Nucleus accumbens (tissue), 56 donors: ENCODE results near the gene RAI14.

Experiments used
- DNase-seq, 56 donors: peaks; one replicate each; lab custom pipeline; 2025; lab: John Stamatoyannopoulos, UW

RAI14 gene

DNA sequence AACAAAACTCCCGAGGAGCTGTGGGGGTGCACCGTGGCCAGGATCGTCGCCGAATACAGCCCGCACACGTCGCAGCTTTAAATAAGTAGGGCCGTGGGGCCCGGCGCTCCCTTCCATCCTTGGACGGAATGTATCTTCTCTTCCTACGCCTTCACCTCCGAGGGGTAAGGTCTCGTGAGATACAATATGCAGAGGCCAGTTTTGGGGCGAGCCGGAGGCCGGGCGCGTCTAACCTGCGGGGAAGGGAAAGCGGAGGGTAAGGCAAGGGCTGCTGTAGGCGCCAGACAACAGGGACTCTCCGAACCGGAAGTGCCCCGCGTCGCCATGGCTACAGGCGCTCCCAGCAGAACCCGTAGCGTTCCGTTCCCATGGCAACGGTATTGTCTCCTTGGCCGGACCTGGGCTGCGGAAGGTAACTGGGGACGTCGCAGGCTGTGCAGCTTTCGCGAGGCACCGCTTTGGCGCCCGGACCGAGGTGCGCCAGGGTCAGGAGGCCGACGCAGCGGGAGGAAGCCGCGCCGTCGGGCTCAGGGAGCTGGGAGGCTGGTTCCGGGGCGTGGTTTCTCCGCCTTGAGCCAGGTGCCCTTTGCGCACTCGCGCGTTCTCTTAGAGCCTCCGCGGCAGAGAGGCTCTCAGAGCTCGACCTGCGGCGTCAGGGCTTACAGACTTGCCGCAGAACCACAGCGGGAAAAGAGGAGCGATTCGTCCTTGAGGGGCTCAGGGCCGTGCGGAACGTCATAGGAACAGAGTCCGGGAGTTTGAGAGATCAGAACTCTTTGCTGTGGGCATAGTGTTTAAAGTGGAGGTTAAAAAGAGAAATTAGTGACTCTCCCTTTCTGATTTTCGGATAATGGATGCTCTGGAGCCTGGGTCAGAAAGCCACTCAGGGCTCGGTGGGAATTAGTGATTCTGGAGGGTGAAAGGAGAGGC is 182.9 kb downstream of the RAI14 start, which contains the start of gene TTC23L:
Gene TTC23L, plus strand, starts transcription at position 380 of the 930 bp plus-strand sequence. CDS start 1,508 bp downstream, outside the sequence.
- peak; percentile 39 to 93 (median 80) for DNase-seq

DNA sequence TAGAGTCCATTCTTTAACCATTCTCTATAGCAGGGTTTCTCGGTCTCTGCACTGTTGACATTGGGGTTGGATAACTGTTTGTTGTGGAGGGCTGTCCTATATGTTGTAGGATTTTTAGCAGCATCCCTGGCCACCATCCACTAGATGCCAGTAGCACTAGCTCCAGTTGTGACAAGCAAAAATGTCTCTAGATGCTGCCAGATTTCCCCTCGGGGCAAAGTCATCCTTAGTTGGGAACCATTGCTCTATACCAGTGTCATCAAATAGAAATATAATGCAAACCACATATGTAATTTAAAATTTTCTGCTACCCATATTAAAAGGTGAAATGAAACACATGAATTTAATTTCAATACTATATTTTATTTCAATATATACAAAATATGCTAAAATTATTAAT is 185.7 kb downstream of the RAI14 start:
- no peak for DNase-seq

DNA sequence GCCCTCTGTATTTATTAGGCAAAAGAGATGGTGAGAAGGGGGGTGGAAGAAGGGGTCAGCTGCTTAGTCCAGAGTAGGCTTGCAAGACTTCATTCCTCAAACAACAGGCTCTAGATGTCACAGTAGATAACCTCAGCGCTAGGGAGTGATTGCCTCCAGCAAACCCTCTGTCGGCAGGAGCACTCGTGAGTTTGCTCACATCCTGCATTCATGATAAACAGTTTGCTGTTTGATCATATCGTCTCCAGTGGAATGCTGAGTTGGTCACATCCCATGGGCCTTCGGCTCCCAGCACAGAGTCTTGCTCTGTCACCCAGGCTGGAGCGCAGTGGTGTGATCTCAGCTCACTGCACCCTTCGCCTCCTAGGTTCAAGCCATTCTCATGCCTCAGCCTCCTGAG is 186.4 kb downstream of the RAI14 start:
- no peak for DNase-seq

DNA sequence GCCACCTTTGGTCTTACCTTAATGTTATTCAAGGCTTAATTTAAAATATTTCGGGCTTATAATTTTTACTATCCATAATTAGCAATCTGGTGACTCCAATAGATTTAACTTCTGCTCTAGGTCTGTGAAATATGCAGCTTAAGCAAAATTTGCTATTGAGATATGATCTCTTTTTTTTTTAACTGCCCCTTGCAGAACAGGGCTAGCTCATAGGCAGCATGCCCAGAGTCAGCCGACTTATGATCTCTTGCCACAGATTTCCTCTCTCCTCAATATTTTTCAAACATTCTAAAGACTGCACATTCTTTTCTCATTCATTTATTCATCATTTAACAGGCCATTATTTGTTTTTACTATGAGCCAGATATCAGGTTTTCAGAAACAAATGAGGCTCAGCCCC is 187.4 kb downstream of the RAI14 start:
- no peak for DNase-seq

DNA sequence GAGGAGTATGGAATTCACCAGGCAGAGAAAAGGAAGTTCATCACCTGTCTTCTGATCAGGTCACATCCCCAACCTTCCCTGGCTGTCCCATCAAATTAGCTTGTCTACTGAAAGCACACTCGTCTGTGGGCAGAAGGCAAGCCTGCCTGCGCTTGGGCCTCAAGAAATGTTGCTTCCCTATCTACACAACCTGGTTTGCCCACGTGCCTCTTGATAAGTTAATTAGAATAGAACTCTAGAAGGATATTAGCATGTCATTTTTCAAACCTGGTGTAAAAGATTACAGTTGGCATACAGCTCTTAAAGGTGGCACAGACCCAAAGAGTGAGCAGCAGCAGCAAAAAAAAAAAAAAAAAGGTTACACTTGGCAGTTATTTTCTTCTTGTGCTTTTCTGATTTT is 188.0 kb downstream of the RAI14 start:
- no peak for DNase-seq

DNA sequence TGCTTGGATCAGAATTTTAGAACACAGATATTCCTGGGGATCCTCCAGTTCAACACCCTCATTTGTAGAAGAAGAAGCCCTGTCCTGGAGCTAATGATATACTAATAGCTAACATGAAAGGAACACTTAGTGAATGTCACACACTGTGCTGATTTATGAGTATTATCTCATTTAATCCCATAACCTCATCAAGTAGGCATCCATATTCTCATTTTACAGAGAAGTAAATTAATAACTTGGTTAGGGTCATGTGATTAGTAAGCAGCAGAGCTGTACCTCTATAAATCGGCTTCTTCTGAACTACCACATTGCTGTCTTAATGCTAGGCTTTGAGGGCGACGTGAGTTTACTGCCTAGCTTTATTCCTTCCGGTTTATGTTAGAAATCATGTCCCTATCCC is 188.9 kb downstream of the RAI14 start:
- no peak for DNase-seq

DNA sequence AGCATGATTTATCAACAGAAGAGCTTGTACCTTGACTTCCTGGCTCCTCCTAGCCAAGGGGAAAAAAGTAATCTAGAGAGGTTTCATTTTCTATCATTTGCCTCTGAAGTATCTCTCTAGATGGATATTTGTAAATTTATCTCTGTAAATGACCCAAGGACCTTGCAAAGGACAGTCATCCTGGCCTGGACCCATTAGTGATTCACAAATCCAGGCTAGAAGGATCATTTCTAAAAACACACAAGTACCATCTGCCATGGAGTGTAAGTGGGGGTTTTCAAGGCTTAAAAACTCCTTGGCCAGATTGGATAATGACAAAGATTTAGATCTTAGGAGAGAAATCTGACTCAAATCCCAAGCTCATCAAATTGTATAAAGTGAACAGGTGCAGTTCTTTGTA is 190.9 kb downstream of the RAI14 start:
- no peak for DNase-seq

DNA sequence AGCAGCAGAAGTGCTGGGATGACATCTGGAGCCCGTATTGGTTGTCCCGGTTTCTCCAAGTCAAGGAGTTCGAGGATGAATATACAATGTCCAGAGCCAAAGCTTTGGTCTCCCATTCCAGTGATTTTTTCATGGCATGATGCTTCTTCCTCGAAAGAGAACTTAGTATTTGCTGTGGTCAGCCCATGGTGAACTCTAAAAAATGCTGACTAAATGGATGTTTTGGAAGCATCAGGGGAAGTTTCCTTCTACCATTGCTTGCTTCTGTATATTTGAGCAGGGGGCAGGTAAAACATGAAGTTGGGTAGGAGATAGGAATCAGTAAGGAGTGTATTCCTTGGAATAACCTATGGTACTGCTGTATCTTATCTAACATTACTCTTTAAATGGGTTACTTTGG is 191.4 kb downstream of the RAI14 start:
- no peak for DNase-seq

DNA sequence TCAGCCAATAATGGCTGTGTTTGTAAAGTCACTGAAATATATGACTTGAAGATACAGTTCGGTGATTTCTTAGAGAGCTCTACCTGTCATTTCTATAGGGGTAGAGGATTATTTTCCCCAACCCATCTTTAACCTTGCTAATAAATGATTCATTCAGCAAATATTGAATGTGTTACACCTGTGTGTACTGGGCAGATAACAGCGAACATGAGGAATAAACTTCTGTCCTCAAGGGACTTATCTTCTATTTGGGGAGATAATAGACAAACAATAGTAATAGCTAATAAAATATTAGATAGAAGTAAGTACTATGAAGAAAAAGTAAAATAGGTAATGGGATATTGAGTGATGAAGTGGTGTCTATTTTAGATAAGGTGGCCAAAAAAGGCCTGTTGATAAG is 192.1 kb downstream of the RAI14 start:
- DNase-seq = no peak

DNA sequence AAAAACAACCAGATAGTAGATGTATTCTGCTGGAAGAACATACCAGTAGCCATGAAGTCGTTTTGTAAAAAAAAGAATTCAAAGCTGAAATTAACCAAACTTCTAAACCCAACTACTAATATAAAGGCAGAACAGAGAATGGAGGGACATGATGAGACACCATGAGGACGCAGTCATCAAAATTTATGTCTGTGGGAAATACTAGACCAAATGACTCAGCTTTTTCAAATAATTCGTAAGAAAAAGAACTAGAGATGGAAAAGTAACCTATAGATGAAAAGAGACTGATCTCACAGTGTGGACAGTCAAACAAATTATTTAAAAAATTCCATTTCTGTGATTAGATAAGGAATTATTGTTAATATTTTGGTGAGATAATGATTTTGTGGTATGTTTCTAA is 193.1 kb downstream of the RAI14 start:
- DNase-seq = no peak

DNA sequence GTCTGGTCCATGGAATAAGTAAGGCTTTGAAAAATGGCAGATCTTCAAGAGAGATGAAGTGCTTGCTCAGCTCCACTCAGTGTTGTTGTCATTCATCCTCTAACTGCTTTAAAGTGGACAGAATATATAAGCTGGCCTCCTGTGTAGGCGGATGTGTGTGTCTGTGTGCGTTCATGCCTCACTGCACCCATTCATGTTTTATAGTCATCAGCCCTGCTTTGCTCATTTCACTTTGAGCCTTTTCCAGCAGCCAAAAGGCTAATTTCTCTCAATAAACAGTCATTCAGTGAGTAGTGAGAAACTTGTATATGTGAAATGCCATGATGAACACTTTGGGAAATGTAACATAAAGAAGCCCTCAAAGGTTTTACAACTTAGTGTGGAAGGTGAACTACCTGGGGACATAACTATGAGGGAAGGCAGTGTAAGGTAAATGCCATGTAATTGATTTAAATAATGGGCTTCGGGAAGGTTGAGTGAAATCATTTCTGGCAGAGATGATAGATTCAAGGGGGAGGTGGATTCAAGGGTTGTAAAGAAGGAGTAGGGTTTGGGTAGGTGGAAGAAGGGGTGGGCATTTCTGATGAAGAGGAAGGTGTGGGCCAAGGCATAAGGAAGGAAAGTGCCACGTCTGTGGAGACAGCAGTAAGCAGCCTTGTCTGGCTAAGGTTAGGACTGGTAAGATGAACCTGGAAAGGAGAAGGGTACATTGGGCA is 198.5 kb downstream of the RAI14 start:
- no peak for DNase-seq

DNA sequence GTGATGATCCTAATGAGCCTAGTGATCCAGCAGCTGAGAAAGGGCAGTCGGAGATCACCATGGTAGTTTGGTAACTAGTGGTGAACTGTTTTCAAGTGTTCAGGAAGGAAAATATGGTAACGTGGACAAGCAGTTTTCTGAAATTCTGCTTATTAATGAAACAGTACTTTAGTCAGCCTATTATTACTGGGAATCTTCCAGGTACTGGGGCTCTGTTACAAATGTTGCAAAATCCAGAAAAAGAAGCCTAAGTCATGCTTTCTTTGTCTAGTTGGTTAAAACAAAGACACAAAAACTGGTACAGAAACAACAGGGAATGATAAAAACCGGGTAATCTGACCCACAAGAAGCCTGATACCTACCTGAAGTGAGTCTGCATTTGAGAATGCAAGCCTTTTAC is 201.0 kb downstream of the RAI14 start:
- no peak for DNase-seq

DNA sequence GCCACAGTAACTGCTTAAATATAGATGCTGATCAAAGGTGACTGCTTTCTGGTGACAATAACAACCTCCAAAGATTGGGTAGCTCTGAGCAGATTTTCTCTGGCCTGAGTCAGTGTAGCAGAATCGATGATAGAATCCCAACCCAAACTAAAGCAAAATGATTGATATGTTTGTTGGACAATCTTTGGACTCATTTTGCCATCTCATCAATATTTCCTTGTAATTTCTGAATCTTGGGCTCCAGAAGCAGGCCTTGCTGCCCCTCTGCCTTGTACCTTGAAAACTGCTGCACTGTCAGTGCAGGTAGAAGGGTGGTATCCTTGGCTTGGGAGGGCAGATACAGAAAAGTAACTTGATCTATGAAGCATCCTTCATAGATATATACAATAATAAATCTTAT is 201.8 kb downstream of the RAI14 start:
- DNase-seq = no peak

DNA sequence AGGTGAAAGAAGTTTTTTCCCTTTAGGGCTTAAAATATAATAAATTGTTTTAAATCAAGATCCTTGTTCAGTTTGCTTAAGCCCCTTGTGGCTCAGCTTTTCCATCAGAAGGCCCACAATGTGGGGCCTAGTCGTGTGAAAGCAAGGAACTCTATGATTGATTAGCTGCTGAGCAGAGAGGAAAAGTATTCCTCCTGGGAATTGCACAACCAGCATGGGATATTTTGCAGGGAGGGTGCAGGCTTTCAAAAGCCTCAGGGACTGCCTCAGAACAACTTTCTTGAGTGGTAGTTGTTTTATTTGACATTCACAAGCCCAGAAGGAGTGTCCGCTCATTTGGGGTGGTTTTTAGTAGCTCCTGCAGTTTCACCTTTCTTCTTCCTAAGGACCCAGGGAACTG is 202.7 kb downstream of the RAI14 start:
- DNase-seq = no peak

DNA sequence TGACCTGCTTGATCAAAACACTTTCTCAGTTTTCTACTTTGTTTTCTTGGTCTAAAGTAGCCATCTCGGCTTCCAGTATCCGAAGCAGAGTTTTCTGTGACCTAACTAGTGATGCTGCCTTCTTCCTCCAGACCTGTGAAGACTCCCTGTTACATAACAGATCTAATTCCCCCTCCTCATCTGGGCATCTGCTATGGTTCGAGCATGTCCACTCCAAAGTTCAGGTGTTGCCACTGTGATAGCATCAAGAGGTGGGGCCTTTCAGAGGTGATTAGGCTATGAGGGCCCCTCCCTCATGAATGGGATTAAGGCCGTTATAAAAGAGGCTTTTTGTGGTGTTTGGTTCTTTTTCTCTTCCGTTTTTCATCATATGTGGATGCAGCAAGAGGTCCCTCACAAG is 203.1 kb downstream of the RAI14 start:
- DNase-seq = no peak

DNA sequence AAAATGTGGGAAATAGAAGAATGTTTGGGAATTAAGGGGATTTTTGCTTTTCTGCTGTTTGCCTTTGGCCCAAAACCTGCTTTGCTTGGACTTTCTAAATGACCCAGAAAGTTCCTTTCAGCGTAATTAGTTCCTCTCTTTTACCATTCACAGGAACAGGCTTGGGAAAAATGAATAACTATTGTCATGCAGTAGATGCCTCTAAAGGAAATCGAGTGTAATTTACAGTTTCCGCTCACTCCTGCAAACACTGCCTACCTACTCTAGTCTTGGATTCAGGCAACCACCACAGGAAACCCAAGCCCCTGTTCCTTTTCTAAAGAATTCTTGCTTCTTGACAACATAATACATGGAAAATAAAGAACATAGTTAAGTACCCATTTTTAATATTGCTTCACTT is 207.8 kb downstream of the RAI14 start:
- no peak for DNase-seq

DNA sequence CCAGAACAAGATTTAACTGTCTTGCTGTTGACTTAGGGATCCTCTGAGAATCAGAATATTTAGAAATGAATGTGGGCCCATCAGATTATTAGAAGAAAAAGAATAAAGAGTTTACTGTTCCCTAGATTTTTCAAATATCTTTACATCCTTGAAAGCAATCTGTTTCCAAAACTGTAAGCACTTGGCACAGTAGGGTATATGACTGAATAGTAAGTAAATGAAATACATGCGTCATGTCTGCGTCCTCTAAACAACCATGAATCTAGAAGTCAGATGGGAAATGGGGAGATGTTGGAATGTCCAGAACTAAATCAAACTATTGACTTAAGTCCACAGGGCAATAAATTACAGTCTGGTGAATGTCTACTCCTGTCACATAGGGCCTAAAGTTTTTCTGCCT is 209.0 kb downstream of the RAI14 start:
- DNase-seq = no peak

DNA sequence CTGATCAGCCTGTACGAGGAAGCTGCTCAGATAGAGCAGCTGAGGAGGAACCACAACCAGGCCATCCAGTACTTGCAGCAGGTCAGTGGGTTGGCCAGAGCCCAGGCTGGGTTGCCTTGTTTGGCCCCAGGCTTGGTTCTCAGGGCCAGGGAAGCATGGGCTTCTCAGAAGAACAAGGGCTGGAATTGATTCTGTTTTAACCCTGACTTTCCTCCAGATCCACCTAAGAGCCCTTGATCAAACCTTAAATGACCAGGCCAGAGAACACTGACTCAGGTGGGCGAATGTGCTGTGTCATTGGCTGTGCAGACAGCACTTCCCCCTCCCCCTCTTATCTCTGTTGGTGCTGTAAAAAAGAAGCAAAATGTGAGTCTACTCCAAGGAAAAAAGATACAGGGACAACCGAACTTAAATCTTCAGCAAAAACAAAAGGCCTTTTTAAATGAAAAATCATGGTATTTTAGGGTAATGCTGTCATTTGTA is 210.9 kb downstream of the RAI14 start:
- DNase-seq = peak in 20 of 56 donors; percentile 2 to 29 (median 10)

DNA sequence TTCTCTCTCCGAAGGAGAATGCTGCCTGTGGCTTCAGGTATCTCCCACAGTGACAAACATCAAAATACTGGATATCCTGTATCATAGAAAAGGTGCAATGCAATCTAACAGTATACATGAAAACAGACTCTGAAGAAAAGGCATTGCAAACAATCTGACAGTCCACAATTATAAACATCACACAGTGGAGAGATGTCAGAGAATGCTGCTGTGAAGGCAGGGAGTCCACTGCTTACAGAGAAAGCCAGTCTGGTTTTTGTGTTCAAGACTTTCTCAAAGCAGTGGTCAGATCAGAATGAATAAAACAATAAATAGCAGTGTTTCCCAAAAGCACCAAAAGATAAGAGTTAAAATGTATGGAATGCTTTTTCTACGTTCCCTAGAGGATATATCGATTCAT is 211.5 kb downstream of the RAI14 start:
- DNase-seq = no peak

DNA sequence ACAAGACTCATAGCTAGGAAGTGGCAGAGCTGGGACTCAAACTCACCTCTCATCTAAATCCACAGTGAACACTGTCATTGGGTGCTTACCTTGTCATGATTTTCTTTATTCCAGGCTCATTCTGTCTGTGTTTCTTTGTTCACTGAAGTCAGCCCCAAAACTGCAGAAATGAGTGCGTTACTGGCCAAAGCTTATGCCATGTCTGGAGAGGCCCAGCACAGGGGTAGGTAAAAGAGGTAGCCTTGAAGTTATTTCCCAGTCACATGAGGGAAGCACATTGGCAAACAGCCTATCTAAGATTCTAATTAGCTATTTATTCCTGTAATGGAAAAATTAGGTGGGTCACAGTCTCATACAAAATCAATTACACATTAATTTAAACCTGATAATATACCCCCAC is 212.7 kb downstream of the RAI14 start:
- peak in 3 of 56 donors; percentile 4 to 18 (median 16) for DNase-seq

DNA sequence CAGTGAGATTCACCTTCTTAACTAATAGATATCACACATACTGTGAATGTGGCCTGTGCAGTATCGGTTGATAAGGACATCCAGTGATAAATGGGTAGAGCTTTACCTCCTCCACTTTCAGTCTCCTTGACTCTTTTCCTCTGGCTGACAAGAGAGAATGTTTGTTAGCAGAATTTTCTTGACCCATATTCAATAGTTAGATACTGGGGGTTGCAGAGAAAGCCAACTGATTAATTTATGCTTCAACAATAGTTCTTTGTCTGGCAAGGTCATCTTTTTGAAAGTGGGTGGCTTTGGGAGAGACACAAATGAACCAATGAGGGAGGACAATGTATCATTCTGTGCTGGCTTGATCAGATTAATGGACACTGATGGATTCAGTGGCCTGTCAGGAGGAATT is 213.1 kb downstream of the RAI14 start:
- peak in 9 of 56 donors; percentile 2 to 25 (median 4) for DNase-seq

DNA sequence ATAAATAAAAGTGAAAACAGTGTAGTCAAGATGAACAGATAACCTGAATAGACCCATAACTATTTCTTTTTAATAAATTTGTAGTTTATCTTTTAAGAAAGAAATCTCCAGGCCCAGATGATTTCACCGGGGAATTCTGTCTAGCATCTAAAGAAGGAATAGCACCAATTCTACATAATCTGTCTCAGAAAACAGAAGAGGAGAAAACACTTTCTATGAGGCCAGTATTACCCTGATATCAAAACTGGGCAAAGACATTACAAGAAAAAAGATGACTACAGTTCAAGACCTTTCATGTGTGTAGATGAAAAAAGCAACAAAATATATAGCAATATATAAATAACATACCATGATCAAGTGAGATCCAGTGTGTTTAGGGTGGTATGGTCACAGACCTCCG is 214.3 kb downstream of the RAI14 start:
- no peak for DNase-seq
